Activated T-cell treated with anti-CD3 and anti-CD28 coated beads, Interleukin-2, amount 50 U/mL, for 24 hours (primary cell): Measurements from ENCODE around the gene NUDT4.

Experiments used
- DNase-seq: peaks from one replicate; pipeline ENCODE4 v3.0.0-alpha.2; 2020
- H3K27ac Mint-ChIP-seq: 2 replicates; pipeline ENCODE4 v1.8.0; 2020; ENCODE audit warnings: mild to moderate bottlenecking, mixed read lengths
- H3K27me3 Mint-ChIP-seq: 2 replicates; pipeline ENCODE4 v1.8.0; 2020; ENCODE audit warnings: mixed read lengths
- H3K36me3 Mint-ChIP-seq: 2 replicates; pipeline ENCODE4 v1.8.0; 2020; ENCODE audit warnings: low read depth, mixed read lengths
- H3K4me1 Mint-ChIP-seq: 2 replicates; pipeline ENCODE4 v1.8.0; 2020; ENCODE audit warnings: low read depth, mixed read lengths
- H3K4me3 Mint-ChIP-seq: 2 replicates; pipeline ENCODE4 v1.8.0; 2020; ENCODE audit warnings: mild to moderate bottlenecking, moderate library complexity, mixed read lengths
- H3K9me3 Mint-ChIP-seq: 2 replicates; pipeline ENCODE4 v1.8.0; 2020; ENCODE audit warnings: mixed read lengths

Gene NUDT4

GRCh38 chr12:93377252-93378195 lies at the start of gene NUDT4:
Gene NUDT4, plus strand, starts transcription at chr12:93377925. Its CDS starts 398 bp downstream, at chr12:93378323.
- H3K27me3 Mint-ChIP-seq, result no peaks in the 10 kb centered on the region
- peak; percentile 98 for DNase-seq
- peak within 1 kb of the TSS; percentile 98 for H3K4me3 Mint-ChIP-seq
- H3K27ac Mint-ChIP-seq, result peak within 1 kb of the TSS; percentile 99
- no peaks in the 10 kb centered on the region for H3K9me3 Mint-ChIP-seq
- peaks cover 33% of the 10 kb centered on the region for H3K4me1 Mint-ChIP-seq
- peaks cover 37% of the 10 kb centered on the region for H3K36me3 Mint-ChIP-seq

GRCh38 chr12:93333054-93333453 lies 44.7 kb upstream of the NUDT4 start:
- H3K4me1 Mint-ChIP-seq, result no peaks in the 10 kb centered on the region
- H3K36me3 Mint-ChIP-seq, result no peaks in the 10 kb centered on the region
- H3K9me3 Mint-ChIP-seq, result no peaks in the 10 kb centered on the region
- DNase-seq, result no peak
- H3K27me3 Mint-ChIP-seq, result peaks cover 4% of the 10 kb centered on the region
- no peak overlapping the region for H3K4me3 Mint-ChIP-seq
- no peak overlapping the region for H3K27ac Mint-ChIP-seq

- no peak overlapping the region for H3K4me3 Mint-ChIP-seq
- no peaks in the 10 kb centered on the region for H3K9me3 Mint-ChIP-seq
- no peak for DNase-seq
- H3K4me1 Mint-ChIP-seq, result no peaks in the 10 kb centered on the region
- H3K36me3 Mint-ChIP-seq, result no peaks in the 10 kb centered on the region
- H3K27me3 Mint-ChIP-seq, result peaks cover 4% of the 10 kb centered on the region
- no peak overlapping the region for H3K27ac Mint-ChIP-seq
These were observed 43.9 kb upstream of the NUDT4 start for GRCh38 chr12:93333828-93334227.

- H3K27me3 Mint-ChIP-seq, result peaks cover 4% of the 10 kb centered on the region
- no peaks in the 10 kb centered on the region for H3K36me3 Mint-ChIP-seq
These were observed 42.0 kb upstream of the NUDT4 start for GRCh38 chr12:93335603-93336162.

GRCh38 chr12:93336291-93336741 lies 41.4 kb upstream of the NUDT4 start:
- Mint-ChIP-seq H3K4me3 (no peak overlapping the region), H3K36me3 (no peaks in the 10 kb centered on the region), H3K27ac (no peak overlapping the region), H3K9me3 (no peaks in the 10 kb centered on the region), H3K27me3 (peaks cover 4% of the 10 kb centered on the region), H3K4me1 (no peaks in the 10 kb centered on the region)
- no peak for DNase-seq

More at GRCh38 chr12:93335603-93336162, 42.0 kb upstream of the NUDT4 start:
- Mint-ChIP-seq H3K9me3 (no peaks in the 10 kb centered on the region), H3K4me3 (no peak overlapping the region), H3K27ac (no peak overlapping the region), H3K4me1 (no peaks in the 10 kb centered on the region)
- no peak for DNase-seq

GRCh38 chr12:93338598-93338997 lies 39.1 kb upstream of the NUDT4 start:
- Mint-ChIP-seq H3K4me1 (no peaks in the 10 kb centered on the region), H3K27ac (no peak overlapping the region), H3K27me3 (peaks cover 4% of the 10 kb centered on the region), H3K4me3 (no peak overlapping the region), H3K36me3 (no peaks in the 10 kb centered on the region), H3K9me3 (no peaks in the 10 kb centered on the region)
- DNase-seq, result no peak

- Mint-ChIP-seq H3K9me3 (no peaks in the 10 kb centered on the region), H3K27ac (no peak overlapping the region), H3K36me3 (no peaks in the 10 kb centered on the region), H3K27me3 (peaks cover 4% of the 10 kb centered on the region), H3K4me3 (no peak overlapping the region), H3K4me1 (no peaks in the 10 kb centered on the region)
- no peak for DNase-seq
These were observed 38.0 kb upstream of the NUDT4 start for GRCh38 chr12:93339695-93340094.

- no peak for DNase-seq
- no peak overlapping the region for H3K27ac Mint-ChIP-seq
- no peak overlapping the region for H3K4me3 Mint-ChIP-seq
- peaks cover 4% of the 10 kb centered on the region for H3K27me3 Mint-ChIP-seq
- H3K36me3 Mint-ChIP-seq, result no peaks in the 10 kb centered on the region
- H3K9me3 Mint-ChIP-seq, result no peaks in the 10 kb centered on the region
- H3K4me1 Mint-ChIP-seq, result no peaks in the 10 kb centered on the region
These were observed 36.2 kb upstream of the NUDT4 start for GRCh38 chr12:93341409-93342049.

- no peak for DNase-seq
- Mint-ChIP-seq H3K4me1 (no peaks in the 10 kb centered on the region), H3K27me3 (no peaks in the 10 kb centered on the region), H3K9me3 (no peaks in the 10 kb centered on the region), H3K4me3 (no peak overlapping the region), H3K36me3 (no peaks in the 10 kb centered on the region), H3K27ac (no peak overlapping the region)
These were observed 30.5 kb upstream of the NUDT4 start for GRCh38 chr12:93347054-93347785.

GRCh38 chr12:93348575-93349435 lies 28.9 kb upstream of the NUDT4 start:
- Mint-ChIP-seq H3K4me1 (no peaks in the 10 kb centered on the region), H3K9me3 (no peaks in the 10 kb centered on the region), H3K27ac (no peak overlapping the region), H3K27me3 (no peaks in the 10 kb centered on the region), H3K36me3 (no peaks in the 10 kb centered on the region), H3K4me3 (no peak overlapping the region)
- DNase-seq, result no peak

GRCh38 chr12:93351726-93352125 lies 26.0 kb upstream of the NUDT4 start:
- no peaks in the 10 kb centered on the region for H3K4me1 Mint-ChIP-seq
- H3K4me3 Mint-ChIP-seq, result no peak overlapping the region
- H3K9me3 Mint-ChIP-seq, result no peaks in the 10 kb centered on the region
- no peak overlapping the region for H3K27ac Mint-ChIP-seq
- no peak for DNase-seq
- no peaks in the 10 kb centered on the region for H3K27me3 Mint-ChIP-seq
- no peaks in the 10 kb centered on the region for H3K36me3 Mint-ChIP-seq

- Mint-ChIP-seq H3K27me3 (no peaks in the 10 kb centered on the region), H3K4me1 (no peaks in the 10 kb centered on the region), H3K36me3 (no peaks in the 10 kb centered on the region), H3K9me3 (no peaks in the 10 kb centered on the region), H3K27ac (no peak overlapping the region), H3K4me3 (no peak overlapping the region)
- DNase-seq, result no peak
These were observed 25.4 kb upstream of the NUDT4 start for GRCh38 chr12:93352321-93352720.

GRCh38 chr12:93356214-93356613 lies 21.5 kb upstream of the NUDT4 start:
- no peak overlapping the region for H3K27ac Mint-ChIP-seq
- no peaks in the 10 kb centered on the region for H3K27me3 Mint-ChIP-seq
- no peaks in the 10 kb centered on the region for H3K36me3 Mint-ChIP-seq
- no peak for DNase-seq
- no peaks in the 10 kb centered on the region for H3K9me3 Mint-ChIP-seq
- H3K4me3 Mint-ChIP-seq, result no peak overlapping the region
- H3K4me1 Mint-ChIP-seq, result no peaks in the 10 kb centered on the region
